Effector memory CD8-positive, alpha-beta T cell (primary cell): ENCODE data around the gene BLVRB.
"Not testable (repeated sequence)": the region's sequence is repeated elsewhere in the genome, so short reads cannot be mapped to it uniquely, and the experiment has no call there.

Experiments used
- ATAC-seq: fragments of 150-1000 bp; cut with Tn5 transposase; replicated peaks from 2 replicates; pipeline ENCODE4 v1.10.0; 2021; ENCODE audit warnings: mild to moderate bottlenecking, moderate library complexity
- DNase-seq, 3 experiments: peaks; one replicate each; pipeline ENCODE4 v3.0.0; 2021
- H3K27ac Mint-ChIP-seq, 2 donors: one replicate each; pipeline ENCODE4 v1.8.0; 2022; ENCODE audit warnings: mild to moderate bottlenecking in 2 of 2, mixed read lengths in 2 of 2, moderate library complexity in 2 of 2
- H3K27me3 Mint-ChIP-seq, 2 donors: one replicate each; pipeline ENCODE4 v1.8.0; 2022; ENCODE audit warnings: mixed read lengths in 2 of 2
- H3K36me3 Mint-ChIP-seq: one replicate; pipeline ENCODE4 v1.8.0; 2022; ENCODE audit warnings: mild to moderate bottlenecking, moderate library complexity, mixed read lengths; ENCODE audit not compliant: insufficient read depth
- H3K4me1 Mint-ChIP-seq, 2 donors: one replicate each; pipeline ENCODE4 v1.8.0; 2022; ENCODE audit warnings: low read depth in 2 of 2, mixed read lengths in 2 of 2
- H3K4me3 Mint-ChIP-seq, 2 donors: one replicate each; pipeline ENCODE4 v1.8.0; 2022; ENCODE audit warnings: mild to moderate bottlenecking in 2 of 2, mixed read lengths in 2 of 2, moderate library complexity in 2 of 2
- H3K9me3 Mint-ChIP-seq, 2 donors: one replicate each; pipeline ENCODE4 v1.8.0; 2022; ENCODE audit warnings: mixed read lengths in 2 of 2

The BLVRB gene

DNA sequence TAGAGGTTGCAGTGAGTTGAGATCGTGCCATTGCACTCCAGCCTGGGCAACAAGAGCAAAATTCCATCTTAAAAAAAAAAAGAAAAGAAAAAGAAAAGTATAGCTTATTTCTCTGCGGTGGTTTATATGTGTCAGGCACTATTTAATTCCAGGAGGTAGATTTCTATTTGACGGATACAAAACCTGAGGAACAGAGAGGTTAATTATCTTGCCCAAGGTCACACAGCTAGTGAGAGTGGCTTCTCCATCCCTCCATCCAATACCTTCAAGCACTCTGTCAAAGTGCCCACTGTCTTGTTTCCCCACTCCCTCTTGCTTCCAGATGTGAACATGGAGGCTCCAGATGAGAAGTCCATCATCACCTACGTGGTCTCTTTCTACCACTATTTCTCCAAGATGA is 36.1 kb upstream of the BLVRB start:
- Mint-ChIP-seq H3K27ac (no peak overlapping the region), H3K4me3 (no peak overlapping the region), H3K4me1 (no peaks in the 10 kb centered on the region), H3K9me3 (no peaks in the 10 kb centered on the region), H3K27me3 (peaks cover 32 to 38% of the 10 kb centered on the region in 2 donors), H3K36me3 (no peaks in the 10 kb centered on the region)
- ATAC-seq, result no peak
- DNase-seq, result no peak

GRCh38 chr19:40500678-40501530 is 35.4 kb upstream of the BLVRB start:
- not testable (repeated sequence) for H3K4me1 Mint-ChIP-seq, H3K27ac Mint-ChIP-seq, H3K4me3 Mint-ChIP-seq, H3K36me3 Mint-ChIP-seq, H3K9me3 Mint-ChIP-seq, DNase-seq, ATAC-seq
- H3K27me3 Mint-ChIP-seq, result peaks cover 32 to 38% of the 10 kb centered on the region in 2 donors

- no peaks in the 10 kb centered on the region for H3K36me3 Mint-ChIP-seq
- H3K4me3 Mint-ChIP-seq, result no peak overlapping the region
- H3K4me1 Mint-ChIP-seq, result no peaks in the 10 kb centered on the region
- H3K27ac Mint-ChIP-seq, result no peak overlapping the region
- DNase-seq, result no peak
- peaks cover 36 to 50% of the 10 kb centered on the region in 2 donors for H3K27me3 Mint-ChIP-seq
- no peak for ATAC-seq
- no peaks in the 10 kb centered on the region for H3K9me3 Mint-ChIP-seq
Measured at GRCh38 chr19:40499320-40499719, 33.8 kb upstream of the BLVRB start.

DNA sequence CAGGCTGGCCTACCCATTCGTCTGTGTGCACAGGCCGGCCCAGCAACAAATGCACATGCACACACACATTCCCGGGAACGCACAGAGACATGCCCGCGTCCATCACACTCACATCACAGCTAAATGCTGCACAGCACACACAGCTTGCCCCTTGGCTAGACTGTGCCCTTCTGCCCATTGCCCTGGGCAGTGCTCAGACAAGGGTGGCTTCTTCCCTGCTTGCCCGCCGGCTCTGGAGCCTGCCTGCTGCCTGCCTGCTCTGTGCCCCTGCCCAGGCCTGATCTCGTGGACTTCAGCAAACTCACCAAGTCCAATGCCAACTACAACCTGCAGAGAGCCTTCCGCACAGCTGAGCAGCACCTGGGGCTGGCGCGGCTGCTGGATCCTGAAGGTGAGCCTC is 31.7 kb upstream of the BLVRB start:
- Mint-ChIP-seq H3K4me3 (no peak overlapping the region), H3K27ac (no peak overlapping the region), H3K27me3 (peaks cover 21 to 43% of the 10 kb centered on the region in 2 donors), H3K36me3 (no peaks in the 10 kb centered on the region), H3K9me3 (no peaks in the 10 kb centered on the region), H3K4me1 (no peaks in the 10 kb centered on the region)
- DNase-seq, result no peak
- no peak for ATAC-seq

DNA sequence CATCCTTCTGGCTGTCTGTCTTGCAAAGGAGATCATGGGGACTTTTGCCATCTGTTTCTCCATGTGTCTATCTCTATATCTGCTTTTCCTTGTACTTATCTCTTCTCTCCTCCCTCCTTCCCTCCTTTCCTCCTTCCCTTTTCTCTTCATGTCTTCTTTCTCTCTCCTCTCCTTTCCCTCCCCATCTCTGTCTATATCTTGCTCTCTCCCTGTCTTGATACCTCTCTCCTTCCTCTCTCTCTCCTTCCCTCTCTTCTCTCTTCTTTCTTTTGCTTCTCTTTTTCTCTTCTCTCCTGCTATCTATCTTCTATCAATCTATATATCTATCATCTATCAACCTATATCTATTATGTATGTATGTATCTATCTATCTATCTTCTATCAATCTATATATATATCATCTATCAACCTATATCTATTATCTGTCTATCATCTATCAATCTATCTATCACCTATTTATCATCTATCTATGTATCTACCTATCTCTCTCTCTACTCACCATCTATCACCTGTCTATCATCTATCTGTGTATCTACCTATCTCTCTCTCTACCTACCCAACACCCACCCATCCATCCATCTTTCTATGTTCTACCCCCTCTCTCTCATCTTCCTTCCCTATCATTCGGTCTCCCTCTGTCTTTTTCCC is 28.8 kb upstream of the BLVRB start:
- Mint-ChIP-seq H3K4me3 (no peak overlapping the region), H3K36me3 (no peaks in the 10 kb centered on the region), H3K27ac (no peak overlapping the region), H3K27me3 (peaks cover 14 to 32% of the 10 kb centered on the region in 2 donors), H3K4me1 (no peaks in the 10 kb centered on the region), H3K9me3 (no peaks in the 10 kb centered on the region)
- ATAC-seq (no peak), DNase-seq (no peak)

- no peak overlapping the region for H3K27ac Mint-ChIP-seq
- ATAC-seq, result no peak
- H3K36me3 Mint-ChIP-seq, result no peaks in the 10 kb centered on the region
- H3K9me3 Mint-ChIP-seq, result no peaks in the 10 kb centered on the region
- H3K4me3 Mint-ChIP-seq, result no peak overlapping the region
- DNase-seq, result no peak
- no peaks in the 10 kb centered on the region for H3K4me1 Mint-ChIP-seq
- H3K27me3 Mint-ChIP-seq, result peaks cover 14 to 32% of the 10 kb centered on the region in 2 donors
Measured at GRCh38 chr19:40493778-40494177, 28.2 kb upstream of the BLVRB start.

- peaks cover 4% of the 10 kb centered on the region for H3K36me3 Mint-ChIP-seq
- no peaks in the 10 kb centered on the region for H3K9me3 Mint-ChIP-seq
- no peak overlapping the region for H3K4me3 Mint-ChIP-seq
- H3K27ac Mint-ChIP-seq, result no peak overlapping the region
- DNase-seq, result no peak
- ATAC-seq, result no peak
- H3K4me1 Mint-ChIP-seq, result peaks cover 7 to 8% of the 10 kb centered on the region in 2 donors
- peaks cover 26 to 36% of the 10 kb centered on the region in 2 donors for H3K27me3 Mint-ChIP-seq
Measured at GRCh38 chr19:40492274-40492673, 26.7 kb upstream of the BLVRB start.

DNA sequence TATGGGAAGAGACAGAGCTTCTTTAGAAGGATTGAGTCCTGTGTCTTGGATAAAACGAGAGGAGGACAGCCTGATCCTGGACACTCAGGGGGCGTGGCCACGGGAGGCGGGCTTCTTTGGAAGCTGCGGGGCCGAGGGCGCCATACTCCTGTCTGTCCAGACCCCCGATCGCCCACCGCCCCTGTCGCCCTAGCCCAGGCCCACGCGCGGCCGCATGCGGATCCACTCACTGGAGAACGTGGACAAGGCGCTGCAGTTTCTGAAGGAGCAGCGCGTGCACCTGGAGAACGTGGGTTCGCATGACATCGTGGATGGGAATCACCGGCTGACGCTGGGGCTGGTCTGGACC is 24.3 kb upstream of the BLVRB start:
- no peak overlapping the region for H3K4me3 Mint-ChIP-seq
- peaks cover 7% of the 10 kb centered on the region for H3K36me3 Mint-ChIP-seq
- H3K9me3 Mint-ChIP-seq, result no peaks in the 10 kb centered on the region
- peaks cover 7 to 8% of the 10 kb centered on the region in 2 donors for H3K4me1 Mint-ChIP-seq
- DNase-seq (no peak), ATAC-seq (no peak)
- H3K27me3 Mint-ChIP-seq, result peaks cover 32 to 48% of the 10 kb centered on the region in 2 donors
- no peak overlapping the region for H3K27ac Mint-ChIP-seq

DNA sequence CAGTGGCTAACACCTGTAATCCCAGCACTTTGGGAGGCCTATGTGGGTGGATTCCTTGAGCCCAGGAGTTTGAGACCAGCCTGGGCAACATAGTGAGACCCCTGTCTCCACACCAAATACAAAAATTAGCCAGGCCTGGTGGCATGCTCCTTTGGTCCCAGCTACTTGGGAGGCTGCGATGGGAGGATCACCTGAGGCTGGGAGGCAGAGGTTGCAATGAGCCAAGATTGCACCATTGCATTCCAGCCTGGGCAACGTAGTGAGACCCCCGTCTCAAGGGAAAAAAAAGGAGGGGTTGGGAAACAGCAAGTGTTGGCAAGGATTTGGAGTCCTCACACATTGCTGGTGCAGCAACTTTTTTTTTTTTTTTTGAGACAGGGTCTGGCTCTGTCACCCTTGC is 20.5 kb upstream of the BLVRB start:
- H3K4me1 Mint-ChIP-seq, result peaks cover 7 to 8% of the 10 kb centered on the region in 2 donors
- ATAC-seq (no peak), DNase-seq (no peak)
- peaks cover 22 to 57% of the 10 kb centered on the region in 2 donors for H3K27me3 Mint-ChIP-seq
- H3K4me3 Mint-ChIP-seq, result no peak overlapping the region
- no peaks in the 10 kb centered on the region for H3K9me3 Mint-ChIP-seq
- H3K27ac Mint-ChIP-seq, result no peak overlapping the region
- peaks cover 7% of the 10 kb centered on the region for H3K36me3 Mint-ChIP-seq

DNA sequence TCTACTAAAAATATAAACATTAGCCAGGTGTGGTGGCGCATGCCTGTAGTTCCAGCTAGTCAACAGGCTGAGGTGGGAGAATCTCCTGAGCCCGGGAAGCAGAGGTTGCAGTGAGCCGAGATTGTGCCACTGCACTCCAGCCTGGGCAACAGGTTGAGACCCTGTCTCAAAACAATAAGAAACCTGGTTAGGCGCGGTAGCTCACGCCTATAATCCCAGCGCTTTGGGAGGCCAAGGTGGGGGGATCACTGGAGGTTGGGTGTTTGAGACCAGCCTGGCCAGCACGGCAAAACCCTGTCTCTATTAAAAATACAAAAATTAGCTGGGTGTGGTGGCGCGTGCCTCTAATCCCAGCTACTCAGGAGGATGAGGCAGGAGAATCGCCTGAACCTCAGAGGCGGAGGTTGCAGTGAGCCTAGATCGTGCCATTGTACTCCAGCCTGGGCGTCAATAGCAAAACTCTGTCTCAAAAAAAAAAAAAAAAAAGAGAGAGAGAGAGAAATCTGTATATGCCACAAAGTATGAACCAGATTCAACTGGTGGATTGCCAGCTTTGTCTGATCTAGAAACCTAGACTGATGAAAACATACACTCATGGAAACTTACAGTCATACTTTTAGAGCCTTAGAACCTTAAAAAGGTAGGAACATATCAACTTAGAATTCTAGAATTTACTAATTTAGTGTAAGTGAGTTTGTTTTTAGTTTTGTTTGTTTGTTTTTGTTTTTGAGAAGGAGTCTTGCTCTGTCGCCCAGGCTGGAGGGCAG is 10.5 kb upstream of the BLVRB start:
- H3K27me3 Mint-ChIP-seq, result peaks cover 9 to 20% of the 10 kb centered on the region in 2 donors
- not testable (repeated sequence) for H3K4me3 Mint-ChIP-seq, H3K36me3 Mint-ChIP-seq, DNase-seq, H3K9me3 Mint-ChIP-seq, H3K27ac Mint-ChIP-seq, H3K4me1 Mint-ChIP-seq, ATAC-seq

GRCh38 chr19:40474737-40475136 is 9.2 kb upstream of the BLVRB start:
- peaks cover 6% of the 10 kb centered on the region for H3K36me3 Mint-ChIP-seq

GRCh38 chr19:40472516-40472915 is 7.0 kb upstream of the BLVRB start:
- H3K36me3 Mint-ChIP-seq, result peaks cover 6% of the 10 kb centered on the region
- H3K4me1 Mint-ChIP-seq, result peaks cover 0 to 3% of the 10 kb centered on the region in 2 donors
- DNase-seq (no peak), ATAC-seq (no peak)
- no peak overlapping the region for H3K4me3 Mint-ChIP-seq
- no peak overlapping the region for H3K27ac Mint-ChIP-seq
- H3K27me3 Mint-ChIP-seq, result peaks cover 0 to 10% of the 10 kb centered on the region in 2 donors
- H3K9me3 Mint-ChIP-seq, result no peaks in the 10 kb centered on the region

More at GRCh38 chr19:40474737-40475136, 9.2 kb upstream of the BLVRB start:
- Mint-ChIP-seq H3K27me3 (peaks cover 9 to 22% of the 10 kb centered on the region in 2 donors), H3K4me1 (peaks cover 0 to 1% of the 10 kb centered on the region in 2 donors), H3K9me3 (no peaks in the 10 kb centered on the region), H3K27ac (no peak overlapping the region), H3K4me3 (no peak overlapping the region)
- ATAC-seq (no peak), DNase-seq (no peak)

DNA sequence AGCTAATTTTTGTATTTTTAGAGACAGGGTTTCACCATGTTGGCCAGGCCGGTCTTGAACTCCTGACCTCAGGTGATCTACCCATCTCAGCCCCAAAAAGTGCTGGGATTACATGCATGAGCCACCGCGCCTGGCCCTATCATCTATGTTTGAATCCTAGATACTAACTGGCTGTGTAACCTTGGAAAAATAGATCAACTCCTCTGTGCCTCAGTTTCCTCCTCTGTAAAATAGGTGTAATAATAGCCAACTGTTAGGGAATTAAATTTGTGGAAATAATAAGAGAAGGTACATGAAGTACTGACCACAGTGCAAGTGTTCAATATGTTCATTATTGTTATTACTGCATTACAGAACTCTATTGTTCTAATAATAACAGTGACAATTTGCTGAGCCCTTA is 5.6 kb upstream of the BLVRB start:
- no peak for DNase-seq
- H3K27me3 Mint-ChIP-seq, result peaks cover 6 to 19% of the 10 kb centered on the region in 2 donors
- no peak overlapping the region for H3K27ac Mint-ChIP-seq
- H3K4me1 Mint-ChIP-seq, result peaks cover 6 to 9% of the 10 kb centered on the region in 2 donors
- no peak for ATAC-seq
- no peaks in the 10 kb centered on the region for H3K9me3 Mint-ChIP-seq
- peak overlapping the region in 1 of 2 donors; percentile 27 for H3K4me3 Mint-ChIP-seq
- H3K36me3 Mint-ChIP-seq, result peaks cover 12% of the 10 kb centered on the region
